Testis (tissue), 2 donors: Measurements from ENCODE around the gene PC.

ENCODE experiments used
- CTCF ChIP-seq, 3 experiments: fragments of 450-650 bp in 2 of 3; fragments of 200-600 bp in 1 of 3; sonication (generic) in 1 of 3; IDR thresholded peaks; one replicate each; pipeline ENCODE4 v1.5.1; 2016 to 2019; ENCODE audit warnings: antibody characterized with exemption in 3 of 3, mild to moderate bottlenecking in 2 of 3, moderate library complexity in 1 of 3
- POLR2A ChIP-seq: fragments of 450-650 bp; IDR thresholded peaks from one replicate; pipeline ENCODE4 v1.6.1; 2017; ENCODE audit warnings: antibody characterized with exemption, mild to moderate bottlenecking, moderate library complexity

GRCh38 chr11:66958232-66958955 is at the start of gene PC:
- TF ChIP-seq POLR2A (no peak), CTCF (IDR thresholded peaks at IDR 0.05) (no peak)
